ENCODE data around the gene SLC6A19. TPM values are rescaled to one million over a fixed set of nuclear protein-coding genes. Genes with fewer than 3 reads are reported as not detected.

The SLC6A19 gene
- total and polyA plus RNA-seq, 9 of the 15 experiments (the other 6 are each of a cell fraction or from before 2014, with no cell fraction given): 0.03 to 1.6 (median 0.59) TPM

DNA sequence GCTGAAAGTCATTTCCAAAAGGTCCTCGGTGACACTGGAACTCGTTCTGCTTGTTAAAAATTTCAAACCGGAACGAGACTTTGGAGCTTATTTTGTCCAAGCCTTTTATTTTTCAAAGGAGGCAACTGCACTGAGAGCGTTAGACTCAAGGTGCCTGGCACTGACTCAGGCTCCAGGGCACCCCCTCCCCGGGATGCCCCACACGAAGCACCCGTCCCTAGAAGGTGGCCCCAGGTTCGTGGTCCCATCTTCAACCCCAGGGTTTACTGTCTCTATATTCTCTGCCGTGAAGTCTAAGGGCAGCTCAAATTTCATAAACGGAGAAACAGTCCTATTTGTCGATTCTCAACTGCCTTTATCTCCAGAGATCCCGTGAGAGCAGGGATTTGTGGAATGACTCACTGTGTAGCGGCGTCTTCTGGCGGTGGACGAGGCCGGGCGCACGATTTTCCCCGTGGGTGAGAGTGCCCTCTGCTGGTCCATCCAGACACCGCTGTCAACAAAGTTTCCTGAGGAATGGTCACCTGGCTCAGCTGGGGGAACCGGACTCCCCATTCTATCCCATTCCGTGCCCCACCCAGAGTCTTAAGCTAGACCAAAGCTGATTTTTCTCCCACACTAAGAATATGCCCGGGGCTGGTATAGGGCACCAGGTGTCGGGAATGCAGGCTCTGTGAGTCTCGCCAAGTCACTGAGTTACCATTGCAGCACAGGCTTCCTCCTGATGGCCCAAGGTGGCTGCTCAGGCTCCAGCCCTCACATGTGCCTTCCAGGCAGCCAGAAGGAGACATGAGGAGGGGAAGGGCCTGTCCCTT lies 27.1 kb upstream of the SLC6A19 start (continued):
- TF ChIP-seq, protein P1, sequence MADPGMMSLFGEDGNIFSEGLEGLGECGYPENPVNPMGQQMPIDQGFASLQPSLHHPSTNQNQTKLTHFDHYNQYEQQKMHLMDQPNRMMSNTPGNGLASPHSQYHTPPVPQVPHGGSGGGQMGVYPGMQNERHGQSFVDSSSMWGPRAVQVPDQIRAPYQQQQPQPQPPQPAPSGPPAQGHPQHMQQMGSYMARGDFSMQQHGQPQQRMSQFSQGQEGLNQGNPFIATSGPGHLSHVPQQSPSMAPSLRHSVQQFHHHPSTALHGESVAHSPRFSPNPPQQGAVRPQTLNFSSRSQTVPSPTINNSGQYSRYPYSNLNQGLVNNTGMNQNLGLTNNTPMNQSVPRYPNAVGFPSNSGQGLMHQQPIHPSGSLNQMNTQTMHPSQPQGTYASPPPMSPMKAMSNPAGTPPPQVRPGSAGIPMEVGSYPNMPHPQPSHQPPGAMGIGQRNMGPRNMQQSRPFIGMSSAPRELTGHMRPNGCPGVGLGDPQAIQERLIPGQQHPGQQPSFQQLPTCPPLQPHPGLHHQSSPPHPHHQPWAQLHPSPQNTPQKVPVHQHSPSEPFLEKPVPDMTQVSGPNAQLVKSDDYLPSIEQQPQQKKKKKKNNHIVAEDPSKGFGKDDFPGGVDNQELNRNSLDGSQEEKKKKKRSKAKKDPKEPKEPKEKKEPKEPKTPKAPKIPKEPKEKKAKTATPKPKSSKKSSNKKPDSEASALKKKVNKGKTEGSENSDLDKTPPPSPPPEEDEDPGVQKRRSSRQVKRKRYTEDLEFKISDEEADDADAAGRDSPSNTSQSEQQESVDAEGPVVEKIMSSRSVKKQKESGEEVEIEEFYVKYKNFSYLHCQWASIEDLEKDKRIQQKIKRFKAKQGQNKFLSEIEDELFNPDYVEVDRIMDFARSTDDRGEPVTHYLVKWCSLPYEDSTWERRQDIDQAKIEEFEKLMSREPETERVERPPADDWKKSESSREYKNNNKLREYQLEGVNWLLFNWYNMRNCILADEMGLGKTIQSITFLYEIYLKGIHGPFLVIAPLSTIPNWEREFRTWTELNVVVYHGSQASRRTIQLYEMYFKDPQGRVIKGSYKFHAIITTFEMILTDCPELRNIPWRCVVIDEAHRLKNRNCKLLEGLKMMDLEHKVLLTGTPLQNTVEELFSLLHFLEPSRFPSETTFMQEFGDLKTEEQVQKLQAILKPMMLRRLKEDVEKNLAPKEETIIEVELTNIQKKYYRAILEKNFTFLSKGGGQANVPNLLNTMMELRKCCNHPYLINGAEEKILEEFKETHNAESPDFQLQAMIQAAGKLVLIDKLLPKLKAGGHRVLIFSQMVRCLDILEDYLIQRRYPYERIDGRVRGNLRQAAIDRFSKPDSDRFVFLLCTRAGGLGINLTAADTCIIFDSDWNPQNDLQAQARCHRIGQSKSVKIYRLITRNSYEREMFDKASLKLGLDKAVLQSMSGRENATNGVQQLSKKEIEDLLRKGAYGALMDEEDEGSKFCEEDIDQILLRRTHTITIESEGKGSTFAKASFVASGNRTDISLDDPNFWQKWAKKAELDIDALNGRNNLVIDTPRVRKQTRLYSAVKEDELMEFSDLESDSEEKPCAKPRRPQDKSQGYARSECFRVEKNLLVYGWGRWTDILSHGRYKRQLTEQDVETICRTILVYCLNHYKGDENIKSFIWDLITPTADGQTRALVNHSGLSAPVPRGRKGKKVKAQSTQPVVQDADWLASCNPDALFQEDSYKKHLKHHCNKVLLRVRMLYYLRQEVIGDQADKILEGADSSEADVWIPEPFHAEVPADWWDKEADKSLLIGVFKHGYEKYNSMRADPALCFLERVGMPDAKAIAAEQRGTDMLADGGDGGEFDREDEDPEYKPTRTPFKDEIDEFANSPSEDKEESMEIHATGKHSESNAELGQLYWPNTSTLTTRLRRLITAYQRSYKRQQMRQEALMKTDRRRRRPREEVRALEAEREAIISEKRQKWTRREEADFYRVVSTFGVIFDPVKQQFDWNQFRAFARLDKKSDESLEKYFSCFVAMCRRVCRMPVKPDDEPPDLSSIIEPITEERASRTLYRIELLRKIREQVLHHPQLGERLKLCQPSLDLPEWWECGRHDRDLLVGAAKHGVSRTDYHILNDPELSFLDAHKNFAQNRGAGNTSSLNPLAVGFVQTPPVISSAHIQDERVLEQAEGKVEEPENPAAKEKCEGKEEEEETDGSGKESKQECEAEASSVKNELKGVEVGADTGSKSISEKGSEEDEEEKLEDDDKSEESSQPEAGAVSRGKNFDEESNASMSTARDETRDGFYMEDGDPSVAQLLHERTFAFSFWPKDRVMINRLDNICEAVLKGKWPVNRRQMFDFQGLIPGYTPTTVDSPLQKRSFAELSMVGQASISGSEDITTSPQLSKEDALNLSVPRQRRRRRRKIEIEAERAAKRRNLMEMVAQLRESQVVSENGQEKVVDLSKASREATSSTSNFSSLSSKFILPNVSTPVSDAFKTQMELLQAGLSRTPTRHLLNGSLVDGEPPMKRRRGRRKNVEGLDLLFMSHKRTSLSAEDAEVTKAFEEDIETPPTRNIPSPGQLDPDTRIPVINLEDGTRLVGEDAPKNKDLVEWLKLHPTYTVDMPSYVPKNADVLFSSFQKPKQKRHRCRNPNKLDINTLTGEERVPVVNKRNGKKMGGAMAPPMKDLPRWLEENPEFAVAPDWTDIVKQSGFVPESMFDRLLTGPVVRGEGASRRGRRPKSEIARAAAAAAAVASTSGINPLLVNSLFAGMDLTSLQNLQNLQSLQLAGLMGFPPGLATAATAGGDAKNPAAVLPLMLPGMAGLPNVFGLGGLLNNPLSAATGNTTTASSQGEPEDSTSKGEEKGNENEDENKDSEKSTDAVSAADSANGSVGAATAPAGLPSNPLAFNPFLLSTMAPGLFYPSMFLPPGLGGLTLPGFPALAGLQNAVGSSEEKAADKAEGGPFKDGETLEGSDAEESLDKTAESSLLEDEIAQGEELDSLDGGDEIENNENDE (IDR thresholded peaks at IDR 0.05; ENCODE audit: low read depth, low read length): no peak
- no peak for TF ChIP-seq ZNF121 (CRISPR knock-in tag; conservative IDR thresholded peaks at IDR 0.05)
- TF ChIP-seq, protein P2, sequence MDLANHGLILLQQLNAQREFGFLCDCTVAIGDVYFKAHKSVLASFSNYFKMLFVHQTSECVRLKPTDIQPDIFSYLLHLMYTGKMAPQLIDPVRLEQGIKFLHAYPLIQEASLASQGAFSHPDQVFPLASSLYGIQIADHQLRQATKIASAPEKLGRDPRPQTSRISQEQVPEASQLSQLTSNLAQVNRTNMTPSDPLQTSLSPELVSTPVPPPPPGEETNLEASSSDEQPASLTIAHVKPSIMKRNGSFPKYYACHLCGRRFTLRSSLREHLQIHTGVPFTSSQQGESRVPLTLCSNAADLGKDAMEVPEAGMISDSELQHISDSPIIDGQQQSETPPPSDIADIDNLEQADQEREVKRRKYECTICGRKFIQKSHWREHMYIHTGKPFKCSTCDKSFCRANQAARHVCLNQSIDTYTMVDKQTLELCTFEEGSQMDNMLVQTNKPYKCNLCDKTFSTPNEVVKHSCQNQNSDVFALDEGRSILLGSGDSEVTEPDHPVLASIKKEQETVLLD (IDR thresholded peaks at IDR 0.05): no peak
- TF ChIP-seq CSDE1 (IDR thresholded peaks at IDR 0.05): no peak
- TF ChIP-seq ZNF586 (CRISPR knock-in tag; conservative IDR thresholded peaks at IDR 0.05): no peak
- TF ChIP-seq POU5F1 (IDR thresholded peaks at IDR 0.05; ENCODE audit: borderline replicate concordance, low read depth, low read length, partially characterized antibody): no peak
- TF ChIP-seq NFXL1 (CRISPR knock-in tag; IDR thresholded peaks at IDR 0.05): no peak
- TF ChIP-seq, protein P3, sequence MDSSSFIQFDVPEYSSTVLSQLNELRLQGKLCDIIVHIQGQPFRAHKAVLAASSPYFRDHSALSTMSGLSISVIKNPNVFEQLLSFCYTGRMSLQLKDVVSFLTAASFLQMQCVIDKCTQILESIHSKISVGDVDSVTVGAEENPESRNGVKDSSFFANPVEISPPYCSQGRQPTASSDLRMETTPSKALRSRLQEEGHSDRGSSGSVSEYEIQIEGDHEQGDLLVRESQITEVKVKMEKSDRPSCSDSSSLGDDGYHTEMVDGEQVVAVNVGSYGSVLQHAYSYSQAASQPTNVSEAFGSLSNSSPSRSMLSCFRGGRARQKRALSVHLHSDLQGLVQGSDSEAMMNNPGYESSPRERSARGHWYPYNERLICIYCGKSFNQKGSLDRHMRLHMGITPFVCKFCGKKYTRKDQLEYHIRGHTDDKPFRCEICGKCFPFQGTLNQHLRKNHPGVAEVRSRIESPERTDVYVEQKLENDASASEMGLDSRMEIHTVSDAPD (CRISPR knock-in tag; IDR thresholded peaks at IDR 0.05): no peak
- TF ChIP-seq RNF2 (IDR thresholded peaks at IDR 0.05): peak; percentile 32; the same call in 1 of the 2 replicates
- TF ChIP-seq RFX1 (IDR thresholded peaks at IDR 0.05): no peak
- TF ChIP-seq SIN3A (IDR thresholded peaks at IDR 0.05; ENCODE audit: borderline replicate concordance in 2 of 2, control insufficient read depth in 1 of 2, low read depth in 2 of 2, low read length in 2 of 2): no peak
- no peak for TF ChIP-seq XRCC3 (IDR thresholded peaks at IDR 0.05)
- no peak for TF ChIP-seq ZNF140 (CRISPR knock-in tag; IDR thresholded peaks at IDR 0.05)

All from K562 (cell line).